Activated CD8-positive, alpha-beta memory T cell treated with anti-CD3 and anti-CD28 coated beads, Interleukin-2, amount 10 ng/mL, durations not matched to agents 7 days and 5 days (primary cell): Measurements from ENCODE around the gene ZSWIM5. TPM values are rescaled to one million over a fixed set of nuclear protein-coding genes. Genes with fewer than 3 reads are reported as not detected.
"Not testable (repeated sequence)": the region's sequence is repeated elsewhere in the genome, so short reads cannot be mapped to it uniquely, and the experiment has no call there.

Experiments
- ATAC-seq: fragments of 150-1000 bp; cut with Tn5 transposase; one replicate; pipeline ENCODE4 v1.10.0; 2021; ENCODE audit warnings: moderate library complexity
- CTCF ChIA-PET: fragments of 350-600 bp; sonication (Branson Sonifier 250); formaldehyde crosslinking; loops from one replicate; lab custom pipeline; 2021; ENCODE audit warnings: antibody characterized with exemption; lab: Charles Lee
- DNase-seq: peaks from one replicate; pipeline ENCODE4 v3.0.0-alpha.2; 2020
- H3K27ac Mint-ChIP-seq: one replicate; pipeline ENCODE4 v1.8.0; 2021; ENCODE audit warnings: mild to moderate bottlenecking, mixed read lengths
- H3K27me3 Mint-ChIP-seq: one replicate; pipeline ENCODE4 v1.8.0; 2021; ENCODE audit warnings: mixed read lengths
- H3K36me3 Mint-ChIP-seq: one replicate; pipeline ENCODE4 v1.8.0; 2021; ENCODE audit warnings: mild to moderate bottlenecking, mixed read lengths
- H3K4me1 Mint-ChIP-seq: one replicate; pipeline ENCODE4 v1.8.0; 2021; ENCODE audit warnings: mixed read lengths
- H3K4me3 Mint-ChIP-seq: one replicate; pipeline ENCODE4 v1.8.0; 2021; ENCODE audit warnings: mild to moderate bottlenecking, moderate library complexity, mixed read lengths
- H3K9me3 Mint-ChIP-seq: one replicate; pipeline ENCODE4 v1.8.0; 2022; ENCODE audit warnings: low read depth, mixed read lengths
- total RNA-seq, 2 experiments: library from RNA; stranded (reverse); gene quantifications; one replicate each; pipeline ENCODE4 v1.2.3, GENCODE V29; 2021

The ZSWIM5 gene
- total RNA-seq, 2 experiments from 2014 or later, result 0.47 to 0.64 TPM

GRCh38 chr1:45079533-45079932 lies 126.9 kb downstream of the ZSWIM5 start:
- Mint-ChIP-seq H3K4me3 (no peak overlapping the region), H3K9me3 (peaks cover 2% of the 10 kb centered on the region), H3K36me3 (peaks cover 2% of the 10 kb centered on the region), H3K27ac (no peak overlapping the region), H3K4me1 (peaks cover 2% of the 10 kb centered on the region), H3K27me3 (peaks cover 19% of the 10 kb centered on the region)
- DNase-seq (no peak), ATAC-seq (no peak)
- CTCF ChIA-PET, result no interaction called here

GRCh38 chr1:45076959-45077358 lies 129.4 kb downstream of the ZSWIM5 start:
- H3K4me3 Mint-ChIP-seq, H3K9me3 Mint-ChIP-seq, H3K4me1 Mint-ChIP-seq, CTCF ChIA-PET, ATAC-seq, DNase-seq, H3K27ac Mint-ChIP-seq, H3K36me3 Mint-ChIP-seq: not testable (repeated sequence)
- H3K27me3 Mint-ChIP-seq, result peaks cover 26% of the 10 kb centered on the region

- Mint-ChIP-seq H3K4me3 (no peak overlapping the region), H3K27ac (no peak overlapping the region), H3K27me3 (peaks cover 25% of the 10 kb centered on the region), H3K4me1 (no peaks in the 10 kb centered on the region), H3K9me3 (peaks cover 3% of the 10 kb centered on the region), H3K36me3 (no peaks in the 10 kb centered on the region)
- DNase-seq, result no peak
- CTCF ChIA-PET, result no interaction called here
- ATAC-seq, result no peak
Observed at GRCh38 chr1:45071567-45071966, 134.8 kb downstream of the ZSWIM5 start.

- peaks cover 5% of the 10 kb centered on the region for H3K27me3 Mint-ChIP-seq
- ATAC-seq (no peak), DNase-seq (no peak)
- H3K4me3 Mint-ChIP-seq, result no peak overlapping the region
- CTCF ChIA-PET, result no interaction called here
- no peak overlapping the region for H3K27ac Mint-ChIP-seq
- H3K36me3 Mint-ChIP-seq, result no peaks in the 10 kb centered on the region
- no peaks in the 10 kb centered on the region for H3K9me3 Mint-ChIP-seq
- H3K4me1 Mint-ChIP-seq, result peaks cover 5% of the 10 kb centered on the region
Observed at GRCh38 chr1:45067806-45068205, 138.6 kb downstream of the ZSWIM5 start.

GRCh38 chr1:45065083-45065482 lies 141.3 kb downstream of the ZSWIM5 start:
- CTCF ChIA-PET, result no interaction called here
- Mint-ChIP-seq H3K4me1 (peaks cover 5% of the 10 kb centered on the region), H3K36me3 (no peaks in the 10 kb centered on the region), H3K9me3 (no peaks in the 10 kb centered on the region), H3K27me3 (no peaks in the 10 kb centered on the region), H3K4me3 (no peak overlapping the region), H3K27ac (no peak overlapping the region)
- ATAC-seq (no peak), DNase-seq (no peak)

GRCh38 chr1:45062463-45062862 lies 143.9 kb downstream of the ZSWIM5 start:
- H3K4me1 Mint-ChIP-seq, H3K36me3 Mint-ChIP-seq, CTCF ChIA-PET, H3K4me3 Mint-ChIP-seq, ATAC-seq, H3K9me3 Mint-ChIP-seq, DNase-seq, H3K27me3 Mint-ChIP-seq, H3K27ac Mint-ChIP-seq: not testable (repeated sequence)

GRCh38 chr1:45059829-45060228 lies 146.6 kb downstream of the ZSWIM5 start:
- H3K4me3 Mint-ChIP-seq, result no peak overlapping the region
- H3K36me3 Mint-ChIP-seq, result no peaks in the 10 kb centered on the region
- CTCF ChIA-PET, result no interaction called here
- ATAC-seq (no peak), DNase-seq (no peak)
- no peak overlapping the region for H3K27ac Mint-ChIP-seq
- peaks cover 5% of the 10 kb centered on the region for H3K4me1 Mint-ChIP-seq
- H3K27me3 Mint-ChIP-seq, result no peaks in the 10 kb centered on the region
- H3K9me3 Mint-ChIP-seq, result no peaks in the 10 kb centered on the region

- Mint-ChIP-seq H3K4me1 (no peaks in the 10 kb centered on the region), H3K4me3 (no peak overlapping the region), H3K9me3 (no peaks in the 10 kb centered on the region), H3K27ac (no peak overlapping the region), H3K36me3 (no peaks in the 10 kb centered on the region), H3K27me3 (no peaks in the 10 kb centered on the region)
- CTCF ChIA-PET, result no interaction called here
- no peak for ATAC-seq
- no peak for DNase-seq
Observed at GRCh38 chr1:45057542-45057941, 148.9 kb downstream of the ZSWIM5 start.

GRCh38 chr1:45051005-45051772 lies 155.2 kb downstream of the ZSWIM5 start:
- Mint-ChIP-seq H3K9me3 (no peaks in the 10 kb centered on the region), H3K36me3 (no peaks in the 10 kb centered on the region), H3K27ac (peak overlapping the region; percentile 61), H3K4me1 (peaks cover 14% of the 10 kb centered on the region), H3K27me3 (no peaks in the 10 kb centered on the region), H3K4me3 (peak overlapping the region; percentile 64)
- CTCF ChIA-PET, result interaction anchor here (0.8 to 2.3 kb wide), 4 partner anchors 9 to 39 kb away, joined by 3 to 4 read pairs (median 3); partner anchors contain the start of gene UROD
- ATAC-seq, result peak; percentile 72
- no peak for DNase-seq

GRCh38 chr1:45047032-45047431 lies 159.4 kb downstream of the ZSWIM5 start:
- CTCF ChIA-PET, result no interaction called here
- H3K36me3 Mint-ChIP-seq, result no peaks in the 10 kb centered on the region
- no peak for ATAC-seq
- H3K9me3 Mint-ChIP-seq, result no peaks in the 10 kb centered on the region
- H3K27me3 Mint-ChIP-seq, result no peaks in the 10 kb centered on the region
- DNase-seq, result no peak
- H3K4me3 Mint-ChIP-seq, result no peak overlapping the region
- no peak overlapping the region for H3K27ac Mint-ChIP-seq
- H3K4me1 Mint-ChIP-seq, result peaks cover 14% of the 10 kb centered on the region

GRCh38 chr1:45044916-45045315 lies 161.5 kb downstream of the ZSWIM5 start:
- CTCF ChIA-PET, result no interaction called here
- Mint-ChIP-seq H3K27ac (no peak overlapping the region), H3K27me3 (no peaks in the 10 kb centered on the region), H3K36me3 (no peaks in the 10 kb centered on the region), H3K4me3 (no peak overlapping the region), H3K4me1 (no peaks in the 10 kb centered on the region), H3K9me3 (no peaks in the 10 kb centered on the region)
- DNase-seq, result no peak
- ATAC-seq, result no peak

GRCh38 chr1:45043094-45043493 lies 163.3 kb downstream of the ZSWIM5 start:
- H3K27ac Mint-ChIP-seq, result no peak overlapping the region
- no peaks in the 10 kb centered on the region for H3K4me1 Mint-ChIP-seq
- H3K9me3 Mint-ChIP-seq, result no peaks in the 10 kb centered on the region
- H3K27me3 Mint-ChIP-seq, result no peaks in the 10 kb centered on the region
- CTCF ChIA-PET, result interaction anchor here (1.2 kb wide), 1 partner anchor 257 kb away, joined by 3 read pairs; no protein-coding TSS in a partner anchor
- DNase-seq (no peak), ATAC-seq (no peak)
- no peaks in the 10 kb centered on the region for H3K36me3 Mint-ChIP-seq
- no peak overlapping the region for H3K4me3 Mint-ChIP-seq

- Mint-ChIP-seq H3K4me1 (peaks cover 6% of the 10 kb centered on the region), H3K27me3 (no peaks in the 10 kb centered on the region), H3K4me3 (no peak overlapping the region), H3K9me3 (no peaks in the 10 kb centered on the region), H3K27ac (no peak overlapping the region), H3K36me3 (no peaks in the 10 kb centered on the region)
- CTCF ChIA-PET, result interaction anchor here (1.4 kb wide), 1 partner anchor 453 kb away, joined by 3 read pairs; no protein-coding TSS in a partner anchor
- DNase-seq (no peak), ATAC-seq (no peak)
Observed at GRCh38 chr1:45040297-45040696, 166.1 kb downstream of the ZSWIM5 start.

- H3K27me3 Mint-ChIP-seq, result no peaks in the 10 kb centered on the region
- DNase-seq (no peak), ATAC-seq (no peak)
- peaks cover 6% of the 10 kb centered on the region for H3K4me1 Mint-ChIP-seq
- no peaks in the 10 kb centered on the region for H3K36me3 Mint-ChIP-seq
- H3K4me3 Mint-ChIP-seq, result no peak overlapping the region
- no peak overlapping the region for H3K27ac Mint-ChIP-seq
- no peaks in the 10 kb centered on the region for H3K9me3 Mint-ChIP-seq
- CTCF ChIA-PET, result interaction anchor here (1.4 kb wide), 1 partner anchor 454 kb away, joined by 3 read pairs; no protein-coding TSS in a partner anchor
Observed at GRCh38 chr1:45038661-45039364, 167.6 kb downstream of the ZSWIM5 start.
